Endothelial cell of umbilical vein (primary cell): ENCODE data around the gene USP6. TPM values are rescaled to one million over a fixed set of nuclear protein-coding genes. Genes with fewer than 3 reads are reported as not detected.
"Not testable (repeated sequence)": the region's sequence is repeated elsewhere in the genome, so short reads cannot be mapped to it uniquely, and the experiment has no call there.

ENCODE experiments used
- BruUV-seq: library from RNA; stranded (reverse); fragments of 400-500 nt; replicated peaks from 2 replicates; lab custom pipeline; 2021; lab: Mats Ljungman, UMichigan
- CTCF ChIA-PET: fragments of 300-600, 350-600 bp; sonication (Branson Sonifier 250); formaldehyde crosslinking; loops from one replicate; lab custom pipeline; 2021; ENCODE audit warnings: antibody characterized with exemption, inconsistent platforms; lab: Charles Lee
- POLR2A ChIA-PET: fragments of 300-600, 350-600 bp; sonication (Branson Sonifier 250); formaldehyde crosslinking; loops from one replicate; lab custom pipeline; 2021; ENCODE audit warnings: antibody characterized with exemption, inconsistent platforms; lab: Charles Lee
- DNase-seq: peaks from one replicate; pipeline ENCODE4 v3.0.0-alpha.2; 2011; ENCODE audit warnings: low read depth, low spot score
- FAIRE-seq: peaks from 2 replicates; lab custom pipeline; 2011; peaks lifted over from hg19 to GRCh38; lab: Jason Lieb, UNC
- H2AFZ ChIP-seq: 2 replicates; pipeline ENCODE4 v1.6.0; 2012; ENCODE audit warnings: low read depth, low read length, control low read depth, inconsistent platforms
- H3K27ac ChIP-seq: 2 replicates; pipeline ENCODE4 v1.5.1; 2011; ENCODE audit warnings: low read depth, mild to moderate bottlenecking, control low read depth, low read length, moderate library complexity; ENCODE audit not compliant: insufficient read depth
- H3K27me3 ChIP-seq, 2 experiments: 2 replicates each; pipeline versions ENCODE4 v1.6.0 to v1.6.1; 2011; ENCODE audit warnings: low read length in 2 of 2, mixed read lengths in 1 of 2; ENCODE audit not compliant: control insufficient read depth in 2 of 2, insufficient read depth in 2 of 2
- H3K36me3 ChIP-seq, 2 experiments: 2 replicates in 1 of 2; 3 replicates in 1 of 2; pipeline ENCODE4 v1.5.1; 2011; ENCODE audit warnings: low read length in 2 of 2, mild to moderate bottlenecking in 1 of 2, moderate library complexity in 1 of 2; ENCODE audit not compliant: control insufficient read depth in 2 of 2, insufficient read depth in 2 of 2; ENCODE audit errors: extremely low read depth in 1 of 2
- H3K4me1 ChIP-seq: 3 replicates; pipeline ENCODE4 v1.5.1; 2011; ENCODE audit warnings: mild to moderate bottlenecking, low read length; ENCODE audit not compliant: control insufficient read depth, insufficient read depth; ENCODE audit errors: extremely low read depth
- H3K4me2 ChIP-seq: 2 replicates; pipeline ENCODE4 v1.6.1; 2011; ENCODE audit warnings: low read length, control low read depth, mixed read lengths; ENCODE audit not compliant: insufficient read depth
- H3K4me3 ChIP-seq, 3 experiments: fragments of 200-600 bp in 1 of 3; sonication (generic), shearing (Covaris generic) in 1 of 3; replicated peaks in 1 of 3; 2 replicates each; pipeline ENCODE4 v1.5.1; 2011 to 2016; ENCODE audit warnings: control low read depth in 3 of 3, low read length in 3 of 3, mild to moderate bottlenecking in 2 of 3, inconsistent platforms in 1 of 3, low read depth in 1 of 3, moderate library complexity in 1 of 3; ENCODE audit not compliant: insufficient read depth in 1 of 3
- H3K79me2 ChIP-seq: 2 replicates; pipeline ENCODE4 v1.6.0; 2012; ENCODE audit warnings: low read length, inconsistent platforms; ENCODE audit not compliant: control insufficient read depth, insufficient read depth
- H3K9ac ChIP-seq: replicated peaks from 2 replicates; pipeline ENCODE3; 2011; ENCODE audit warnings: low read length, control low read depth; ENCODE audit not compliant: insufficient read depth; ENCODE audit errors: extremely low read depth
- H3K9me1 ChIP-seq: replicated peaks from 3 replicates; pipeline ENCODE4 v1.6.0; 2011; ENCODE audit warnings: mild to moderate bottlenecking, low read length; ENCODE audit not compliant: control insufficient read depth, insufficient read depth; ENCODE audit errors: extremely low read depth
- H3K9me3 ChIP-seq: replicated peaks from 2 replicates; pipeline ENCODE4 v1.5.1; 2012; ENCODE audit warnings: low read length, inconsistent platforms; ENCODE audit not compliant: control insufficient read depth, insufficient read depth
- H4K20me1 ChIP-seq: replicated peaks from 2 replicates; pipeline ENCODE3; 2011; ENCODE audit warnings: mild to moderate bottlenecking, low read length; ENCODE audit not compliant: control insufficient read depth, insufficient read depth; ENCODE audit errors: extremely low read depth
- CTCF ChIP-seq, 2 donors: IDR thresholded peaks; 1 replicate in 1 of 2; 2 replicates in 1 of 2; pipeline ENCODE4 v1.5.1; 2011; ENCODE audit warnings: low read length in 2 of 2, mild to moderate bottlenecking in 2 of 2, moderate library complexity in 2 of 2, control low read depth in 1 of 2, inconsistent platforms in 1 of 2, low read depth in 1 of 2; ENCODE audit not compliant: insufficient read depth in 1 of 2; ENCODE audit errors: extremely low read depth in 1 of 2
- EZH2 ChIP-seq: IDR thresholded peaks from 2 replicates; pipeline ENCODE4 v1.6.1; 2012; ENCODE audit warnings: borderline replicate concordance, low read depth, mild to moderate bottlenecking, moderate library complexity, low read length, inconsistent platforms; ENCODE audit not compliant: severe bottlenecking
- FOS ChIP-seq: IDR thresholded peaks from 2 replicates; pipeline ENCODE4 v1.6.1; 2011; ENCODE audit warnings: mild to moderate bottlenecking, low read length, moderate library complexity, borderline replicate concordance; ENCODE audit not compliant: insufficient read depth
- GATA2 ChIP-seq: IDR thresholded peaks from 2 replicates; pipeline ENCODE4 v1.7.0; 2011; ENCODE audit warnings: low read depth, mild to moderate bottlenecking, moderate library complexity, mixed read lengths, low read length; ENCODE audit not compliant: insufficient read length, insufficient read depth
- JUN ChIP-seq: IDR thresholded peaks from 2 replicates; pipeline ENCODE4 v1.6.1; 2011; ENCODE audit warnings: borderline replicate concordance, low read depth; ENCODE audit not compliant: insufficient read length, insufficient read depth
- MYC ChIP-seq: IDR thresholded peaks from one replicate; pipeline ENCODE4 v1.6.1; 2011; ENCODE audit warnings: mild to moderate bottlenecking, low read depth, low read length
- POLR2A ChIP-seq: IDR thresholded peaks from 2 replicates; pipeline ENCODE4 v1.6.1; 2012; ENCODE audit warnings: low read depth, mild to moderate bottlenecking, control low read depth, low read length
- POLR2AphosphoS5 ChIP-seq: IDR thresholded peaks from 2 replicates; pipeline ENCODE4 v1.6.1; 2012; ENCODE audit warnings: low read depth, mild to moderate bottlenecking, control low read depth, low read length, moderate library complexity; ENCODE audit not compliant: insufficient read depth
- dilution Hi-C: fragments of 300-500 bp; cut with MboI; formaldehyde crosslinking; loops from one replicate; pipeline ENCODE4 v1.15.0; 2019; ENCODE audit warnings: low sequenced_read_pairs; ENCODE audit not compliant: extremely low pct_ligation_motif_present
- intact Hi-C: fragments of 100-400 bp; cut with micrococcal nuclease; formaldehyde crosslinking; loops from one replicate; pipeline ENCODE4 v1.10.0; 2022
- polyA plus RNA-seq, 4 experiments: library from polyadenylated mRNA; depleted of rRNA in 3 of 4; stranded (reverse) in 3 of 4; unstranded in 1 of 4; fragments of >200 nt; gene quantifications; 2 replicates each; pipeline versions ENCODE4 v1.2.1 to v1.2.3, GENCODE V29; 2011 to 2012; ENCODE audit warnings: missing spikeins in 1 of 4
- total RNA-seq: library from RNA; stranded (reverse); gene quantifications from 2 replicates; pipeline ENCODE4 v1.2.3, GENCODE V29; 2021
- TF ChIP-seq, protein P1 (sequence below): IDR thresholded peaks from 2 replicates; pipeline ENCODE4 v1.6.1; 2011; ENCODE audit not compliant: insufficient read depth, insufficient read length

USP6 gene
- total and polyA plus RNA-seq, 2 donors (not counting 3 experiments of a cell fraction or from before 2014, with no cell fraction given): under 0.01 to 0.15 TPM

DNA sequence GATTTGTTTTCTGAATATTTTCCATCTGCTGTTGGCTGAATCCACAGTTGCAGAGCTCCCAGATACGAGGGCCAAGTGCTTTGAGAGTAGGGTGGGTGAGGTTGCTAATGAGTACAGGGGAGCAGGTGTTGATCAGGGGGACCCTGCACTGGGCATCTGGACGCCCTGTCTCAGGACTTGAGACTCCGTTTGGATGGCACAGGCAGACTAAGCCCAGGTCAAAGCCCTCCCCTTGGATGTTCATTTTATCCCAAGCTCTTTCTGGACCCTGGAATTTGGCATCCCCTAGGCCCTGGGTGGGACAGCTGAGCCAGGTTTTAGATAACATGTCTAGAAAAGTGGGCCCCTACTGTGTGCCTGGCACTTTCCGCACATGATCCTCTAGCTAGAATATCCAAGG is 12.1 kb downstream of the USP6 start:
- no peak for DNase-seq
- intact Hi-C loops (no loop called here), dilution Hi-C loops (no loop called here)
- Histone ChIP-seq H3K4me3 (no peak overlapping the region), H3K9ac (no peak overlapping the region), H3K9me3 (no peaks in the 10 kb centered on the region), H3K4me2 (no peak overlapping the region), H3K79me2 (no peaks in the 10 kb centered on the region), H3K27ac (no peak overlapping the region), H3K9me1 (no peaks in the 10 kb centered on the region), H3K36me3 (no peaks in the 10 kb centered on the region), H2AFZ (no peak overlapping the region), H3K27me3 (peaks cover 7% of the 10 kb centered on the region in 2 experiments), H4K20me1 (no peaks in the 10 kb centered on the region), H3K4me1 (no peaks in the 10 kb centered on the region)
- no peak for TF ChIP-seq MYC
- TF ChIP-seq EZH2: no peak
- TF ChIP-seq GATA2: no peak
- TF ChIP-seq, protein P1, sequence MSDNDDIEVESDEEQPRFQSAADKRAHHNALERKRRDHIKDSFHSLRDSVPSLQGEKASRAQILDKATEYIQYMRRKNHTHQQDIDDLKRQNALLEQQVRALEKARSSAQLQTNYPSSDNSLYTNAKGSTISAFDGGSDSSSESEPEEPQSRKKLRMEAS: no peak
- no peak for TF ChIP-seq JUN
- no peak for TF ChIP-seq FOS
- no peak for TF ChIP-seq POLR2A
- TF ChIP-seq CTCF (IDR thresholded peaks at IDR 0.05; ENCODE audit: extremely low read depth in 1 of 2, insufficient read depth in 1 of 2, low read depth in 1 of 2, low read length in 2 of 2): no peak
- TF ChIP-seq POLR2AphosphoS5: no peak
- no TSS peak for BruUV-seq
- ChIA-PET POLR2A (no interaction called here), CTCF (interaction anchor here (0.8 kb wide), 1 partner anchor 77 kb away, joined by 3 read pairs; no protein-coding TSS in a partner anchor)
- FAIRE-seq: no peak

- CTCF ChIA-PET: interaction anchor here (0.8 kb wide), 1 partner anchor 78 kb away, joined by 3 read pairs; no protein-coding TSS in a partner anchor
- H3K79me2 ChIP-seq, POLR2A ChIA-PET, H3K4me1 ChIP-seq, intact Hi-C loops, H3K27ac ChIP-seq, H4K20me1 ChIP-seq, H3K9me3 ChIP-seq, H3K9me1 ChIP-seq, H3K27me3 ChIP-seq, dilution Hi-C loops, BruUV-seq, H3K4me2 ChIP-seq, H2AFZ ChIP-seq, FAIRE-seq, H3K4me3 ChIP-seq, DNase-seq, H3K9ac ChIP-seq, H3K36me3 ChIP-seq: not testable (repeated sequence)
These were observed 12.6 kb downstream of the USP6 start for GRCh38 chr17:5128387-5128786.
